HG03066 (cell line): ENCODE data around the gene KLF5.
"Not testable (repeated sequence)": the region's sequence is repeated elsewhere in the genome, so short reads cannot be mapped to it uniquely, and the experiment has no call there.

Experiments
- ATAC-seq: cut with Tn5 transposase; IDR thresholded peaks from one replicate; pipeline ENCODE4 v1.9.1; 2021; ENCODE audit warnings: low read depth; ENCODE audit not compliant: unreplicated experiment

The KLF5 gene

DNA sequence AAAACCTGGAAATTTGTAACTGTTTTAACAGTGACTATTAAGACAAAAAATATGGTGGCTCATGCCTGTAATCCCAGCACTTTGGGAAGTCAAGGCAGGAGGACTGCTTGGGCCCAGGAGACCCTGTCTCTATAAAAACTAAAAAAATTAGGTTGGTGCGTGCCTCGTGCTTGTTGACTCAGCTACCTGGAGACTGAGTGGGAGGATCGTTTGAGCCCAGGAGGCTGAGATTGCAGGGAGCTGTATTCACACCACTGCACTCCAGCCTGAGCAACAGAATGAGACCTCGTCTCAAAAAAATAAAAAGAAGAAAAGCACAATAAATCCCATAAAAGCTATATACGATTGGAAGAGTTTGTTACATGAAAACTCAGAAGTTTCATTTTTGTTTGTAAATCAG lies 23.7 kb downstream of the KLF5 start:
- ATAC-seq = no peak

DNA sequence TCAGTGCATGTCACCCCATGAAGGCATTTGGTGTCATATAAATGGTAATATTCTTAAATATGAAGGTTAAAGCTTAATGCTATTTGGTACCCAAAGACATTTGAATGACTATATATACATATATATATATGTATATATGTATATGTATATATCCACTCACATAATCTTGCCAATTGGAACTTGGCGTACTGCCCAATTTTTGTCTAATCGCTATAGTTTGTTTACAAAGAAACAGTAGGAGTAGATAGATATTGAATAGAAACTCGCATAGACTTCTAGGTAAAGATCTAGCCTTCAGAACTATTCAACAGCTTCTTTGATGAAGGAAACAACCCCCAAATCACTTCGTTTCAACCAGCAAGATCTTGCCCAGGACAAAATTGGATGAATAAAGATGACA lies 24.1 kb downstream of the KLF5 start:
- no peak for ATAC-seq

DNA sequence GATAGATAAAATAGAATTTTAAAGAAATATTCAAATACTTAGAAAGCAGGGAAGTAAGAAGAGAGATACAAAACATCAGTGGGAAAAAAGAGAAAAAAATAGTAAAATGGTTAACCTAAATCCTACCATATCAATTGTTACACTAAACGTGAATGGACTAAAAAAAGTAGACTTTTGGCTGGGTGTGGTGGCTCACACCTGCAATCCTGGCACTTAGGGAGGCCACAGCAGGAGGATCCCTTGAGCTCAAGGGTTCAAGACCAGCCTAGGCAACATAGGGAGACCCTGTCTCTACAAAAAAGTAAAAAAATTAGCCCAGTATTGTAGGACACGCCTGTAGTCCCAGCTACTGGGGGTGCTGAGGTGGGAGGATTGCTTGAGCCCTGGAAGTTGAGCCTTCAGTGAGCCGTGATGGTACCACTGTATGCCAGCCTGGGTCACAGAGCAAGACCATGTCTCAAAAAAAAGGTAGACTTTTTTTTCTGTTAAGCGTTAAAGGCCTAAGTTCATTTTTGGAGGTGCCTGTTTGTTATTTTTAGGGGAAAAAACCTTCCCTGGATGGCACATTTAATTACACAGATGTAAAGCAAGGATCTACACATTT lies 29.6 kb downstream of the KLF5 start:
- no peak for ATAC-seq

DNA sequence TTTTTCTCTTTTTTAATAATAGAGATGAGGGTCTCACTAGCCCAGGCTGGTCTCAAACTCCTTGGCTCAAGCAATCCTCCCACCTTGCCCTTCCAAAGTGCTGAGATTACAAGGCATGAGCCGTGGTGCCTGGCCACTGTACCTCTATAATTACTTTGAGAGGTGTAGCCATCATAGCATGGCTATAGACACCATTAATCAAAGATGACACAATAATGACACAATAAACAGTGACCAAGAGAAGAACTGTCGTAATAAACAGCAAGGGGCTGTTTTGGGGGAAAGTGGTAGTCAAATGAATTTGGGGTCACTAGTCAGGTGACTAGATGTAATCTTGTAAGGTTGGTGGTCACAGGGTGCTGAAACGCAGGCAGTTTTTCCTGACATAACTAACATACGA lies 30.4 kb downstream of the KLF5 start:
- ATAC-seq = no peak

DNA sequence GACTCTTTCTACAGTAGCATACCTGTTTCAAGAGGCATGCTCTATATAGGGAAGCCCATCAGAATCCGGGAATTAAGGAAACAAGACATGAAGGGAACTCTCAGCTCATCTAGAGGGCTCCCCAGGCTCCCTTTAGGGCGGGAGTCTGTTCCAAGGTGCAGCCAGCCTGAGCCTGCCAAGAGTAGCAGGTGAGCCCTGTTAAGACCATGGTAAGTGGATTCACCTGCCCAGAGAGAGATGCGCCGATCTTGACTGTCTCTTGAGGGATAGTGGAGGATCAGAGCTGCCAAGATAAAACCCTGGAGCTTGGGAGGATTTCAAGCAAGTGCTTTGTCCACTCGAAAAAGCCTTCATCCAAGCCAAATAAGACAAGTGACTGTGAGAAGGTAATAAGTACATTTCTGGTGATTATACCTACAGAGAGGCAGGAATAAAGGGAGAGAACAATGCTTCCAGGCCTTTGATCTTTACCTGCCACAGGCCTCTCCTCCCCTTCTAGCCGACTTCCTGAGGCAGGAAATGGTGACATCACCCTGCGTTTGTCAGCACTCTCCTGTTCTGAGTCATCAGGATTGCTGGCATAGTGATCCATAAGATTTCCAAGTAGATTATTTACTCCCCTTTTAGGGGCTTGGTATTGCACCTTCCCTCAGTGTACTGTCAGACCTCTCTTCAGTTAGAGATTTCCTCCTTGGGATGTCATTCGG lies 31.5 kb downstream of the KLF5 start:
- ATAC-seq = no peak

DNA sequence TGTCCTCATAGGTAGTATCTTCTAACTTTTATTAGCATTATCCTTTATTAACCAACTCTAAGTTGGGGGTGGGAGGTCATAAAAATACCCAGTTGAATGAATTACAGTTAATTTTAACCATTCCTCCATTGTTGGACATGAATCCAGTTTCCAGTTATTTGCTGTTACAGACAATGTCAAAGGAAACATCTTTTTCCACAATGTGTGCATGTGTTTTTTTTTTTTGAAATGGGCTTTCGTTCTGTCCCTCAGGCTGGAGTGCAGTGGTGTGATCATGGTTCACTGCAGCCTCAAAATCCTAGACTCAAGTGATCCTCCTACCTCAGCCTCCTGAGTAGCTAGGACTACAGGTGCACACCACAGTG lies 32.0 kb downstream of the KLF5 start:
- no peak for ATAC-seq

DNA sequence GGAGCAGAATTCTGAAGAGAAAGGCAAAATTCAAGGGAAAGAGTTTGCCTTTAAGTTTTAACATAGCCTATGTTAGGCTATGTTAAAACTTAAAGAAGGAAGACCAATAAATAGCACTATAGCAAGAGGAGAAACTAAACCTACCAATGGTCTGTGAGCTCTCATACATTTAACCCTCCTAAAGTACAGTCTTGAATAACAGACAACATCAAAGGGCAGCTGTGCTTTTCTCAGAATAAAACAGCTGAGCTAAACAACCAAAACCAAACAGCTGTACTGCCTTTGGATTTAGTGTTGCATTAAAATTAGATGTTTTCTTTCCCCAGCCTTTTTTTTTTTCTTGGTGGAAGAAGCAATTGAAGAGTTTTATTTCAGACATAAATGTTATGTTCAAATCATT lies 34.0 kb downstream of the KLF5 start:
- ATAC-seq = no peak

DNA sequence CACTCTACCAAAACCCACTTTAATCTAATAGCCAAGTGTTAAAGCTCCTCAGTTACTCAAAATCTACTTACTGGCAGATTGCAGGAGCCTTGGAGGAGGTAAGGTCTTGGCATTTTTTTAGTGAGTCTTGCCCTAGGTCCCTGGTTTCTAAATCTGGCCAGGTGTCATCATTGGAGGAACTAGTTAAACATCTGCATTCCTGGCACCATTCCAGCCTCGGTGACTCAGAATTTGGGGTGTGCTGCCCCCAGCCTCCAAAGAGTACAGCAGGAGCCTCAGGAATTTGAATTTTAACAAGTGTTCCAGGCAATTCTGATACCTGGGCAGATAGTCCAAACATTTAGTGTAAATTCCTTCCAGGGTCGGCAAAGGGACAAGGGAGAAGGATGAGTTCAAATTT lies 37.4 kb downstream of the KLF5 start:
- ATAC-seq = no peak

DNA sequence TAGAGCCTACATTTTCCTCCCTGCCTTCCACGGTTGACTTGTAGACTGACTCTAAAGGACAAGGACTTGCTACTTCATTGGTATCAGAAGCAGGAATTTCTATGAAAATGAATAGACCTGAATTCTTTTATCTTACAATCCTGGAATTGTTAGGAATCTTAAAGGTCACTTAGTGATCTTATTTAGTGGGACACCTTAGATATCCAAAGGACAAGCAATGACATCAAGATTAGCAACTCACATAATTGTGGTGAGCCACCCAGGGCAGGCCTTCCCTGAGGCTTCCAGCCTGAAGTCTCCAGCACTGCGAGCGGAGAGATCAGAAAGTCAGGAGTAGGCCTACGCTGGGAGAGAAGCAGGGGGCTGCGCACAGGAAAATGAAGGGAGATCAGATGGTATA lies 37.8 kb downstream of the KLF5 start:
- no peak for ATAC-seq

DNA sequence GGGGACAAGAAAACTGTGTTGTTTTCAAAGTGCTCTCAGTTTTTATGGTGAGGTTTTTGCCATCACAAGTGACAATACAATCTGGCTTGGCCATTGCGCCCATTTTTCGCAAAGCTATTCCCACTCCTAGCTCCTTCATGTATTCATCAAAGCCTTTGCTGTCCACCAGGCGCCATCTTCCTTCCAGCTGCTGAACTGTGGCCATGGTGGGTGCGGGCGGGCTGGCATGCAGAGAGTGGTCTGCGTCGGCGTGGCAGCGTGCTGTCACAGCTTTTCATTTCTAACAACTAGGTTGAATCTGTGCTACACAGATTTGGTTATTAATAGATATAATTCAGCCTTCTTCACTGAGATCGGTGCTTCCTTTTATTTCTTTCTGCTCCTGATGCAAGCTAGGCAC lies 42.0 kb downstream of the KLF5 start:
- not testable (repeated sequence) for ATAC-seq

DNA sequence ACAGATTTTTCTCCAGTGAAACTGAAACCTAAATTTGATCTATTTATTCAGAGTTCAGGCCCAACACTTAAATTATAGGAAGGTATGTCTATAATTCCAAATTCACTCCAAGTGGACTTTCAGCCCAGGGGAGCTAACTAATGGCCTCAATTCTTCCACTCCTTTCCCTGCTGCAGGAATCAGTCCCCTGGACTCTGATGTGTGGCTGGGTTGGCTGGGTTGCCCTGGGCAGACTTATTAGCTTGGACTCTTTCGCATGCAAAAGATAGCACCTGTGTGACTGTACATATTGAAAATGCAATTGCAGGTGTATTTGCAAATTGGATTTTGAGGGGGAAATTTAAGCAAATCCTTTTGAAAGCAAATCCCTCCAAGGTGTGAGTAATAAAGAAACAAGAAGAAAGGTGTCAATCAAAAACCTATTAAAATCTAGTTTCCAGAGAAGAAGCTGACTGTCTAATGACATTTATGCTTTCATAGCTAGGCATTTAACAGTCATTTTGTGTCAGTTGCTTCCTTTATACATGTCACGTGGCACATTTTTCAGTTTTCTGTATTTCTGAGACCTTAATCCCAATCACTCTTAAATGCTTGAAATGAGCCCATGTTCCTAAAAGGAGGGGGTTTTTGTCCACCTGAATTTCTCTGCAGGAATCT lies 42.7 kb downstream of the KLF5 start:
- ATAC-seq = no peak

DNA sequence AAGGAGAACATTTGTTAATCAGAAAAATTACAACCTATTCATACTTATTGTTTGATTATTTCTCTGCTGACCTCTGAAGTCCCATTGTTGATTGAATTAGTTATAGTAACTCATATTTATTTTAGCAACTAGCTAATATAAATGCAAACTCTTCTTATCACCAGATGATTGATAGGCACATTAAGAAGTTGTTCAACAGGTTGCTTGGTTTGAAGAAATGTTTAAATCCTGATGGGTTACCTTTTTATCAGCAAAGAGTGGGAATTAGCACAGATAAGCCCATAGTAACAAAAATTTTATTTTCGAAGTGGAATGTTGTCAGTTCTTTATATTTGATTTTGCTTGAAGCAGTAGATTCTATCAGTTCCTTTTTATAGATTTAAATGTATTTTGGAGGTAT lies 44.4 kb downstream of the KLF5 start:
- no peak for ATAC-seq

DNA sequence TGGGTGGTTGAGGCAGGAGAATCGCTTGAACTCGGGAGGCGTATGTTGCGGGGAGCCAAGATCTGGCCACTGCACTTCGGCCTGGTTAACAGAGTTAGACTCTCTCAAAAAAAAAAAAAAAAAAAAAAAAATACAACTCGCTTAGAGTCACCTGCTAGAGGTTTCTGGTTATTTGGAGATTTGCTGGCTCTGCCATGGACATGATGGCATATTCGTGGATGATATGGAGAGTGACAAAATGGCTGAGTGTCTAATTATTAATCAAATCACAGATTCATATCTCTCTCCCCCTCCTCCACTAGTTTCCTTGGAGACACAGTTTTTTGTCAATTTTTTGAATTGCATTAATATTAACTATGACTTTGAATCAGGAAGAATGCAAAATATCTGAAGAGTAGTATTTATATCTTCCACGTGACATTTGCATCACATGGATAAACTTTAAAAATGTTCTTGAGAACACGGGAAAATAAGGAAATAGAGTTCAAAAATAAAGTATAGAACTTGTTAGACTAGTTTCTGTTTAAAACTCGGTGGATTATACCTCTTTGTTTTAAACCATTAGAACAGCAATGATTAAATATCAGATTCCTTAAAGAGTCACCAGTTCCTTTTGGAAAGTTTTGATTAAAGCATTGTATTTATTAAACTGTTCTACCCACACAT lies 47.8 kb downstream of the KLF5 start:
- no peak for ATAC-seq

DNA sequence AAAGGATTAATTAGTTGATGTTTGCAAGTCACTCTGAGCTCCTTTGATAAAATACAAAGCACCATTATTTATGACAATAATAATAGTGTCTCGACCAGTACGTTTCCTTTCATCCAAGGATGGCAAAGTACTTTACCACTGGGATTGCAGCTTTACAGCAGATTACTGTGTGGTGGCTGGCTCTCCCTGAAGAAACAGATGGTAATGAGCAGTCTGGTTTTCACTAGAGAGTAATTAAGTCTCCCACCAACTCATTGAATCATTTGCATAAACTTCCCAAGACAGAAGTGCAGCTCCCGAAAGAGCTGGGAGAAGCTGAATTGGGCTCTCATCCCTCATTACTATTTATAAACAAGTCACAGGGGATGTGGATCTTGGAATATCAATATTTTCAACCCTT lies 48.7 kb downstream of the KLF5 start:
- ATAC-seq = no peak

DNA sequence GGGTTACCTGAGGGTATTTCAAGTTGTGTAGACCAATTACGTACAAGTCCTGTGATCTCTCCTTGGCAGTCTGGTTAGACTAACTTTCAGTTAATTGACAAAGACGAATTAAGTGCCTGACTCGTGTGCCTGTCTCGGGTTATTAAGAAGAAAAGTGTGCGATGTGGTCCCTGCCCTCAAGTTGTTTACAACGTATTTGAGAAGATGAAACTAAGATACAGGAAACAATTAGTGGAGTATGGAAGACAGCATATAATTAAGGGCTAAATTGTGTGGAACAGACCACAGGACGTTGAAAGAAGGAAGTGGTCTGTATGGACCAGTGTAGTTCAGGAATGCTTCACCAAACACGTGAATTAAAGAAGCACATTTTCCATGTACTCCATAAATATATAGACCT lies 49.2 kb downstream of the KLF5 start:
- no peak for ATAC-seq

DNA sequence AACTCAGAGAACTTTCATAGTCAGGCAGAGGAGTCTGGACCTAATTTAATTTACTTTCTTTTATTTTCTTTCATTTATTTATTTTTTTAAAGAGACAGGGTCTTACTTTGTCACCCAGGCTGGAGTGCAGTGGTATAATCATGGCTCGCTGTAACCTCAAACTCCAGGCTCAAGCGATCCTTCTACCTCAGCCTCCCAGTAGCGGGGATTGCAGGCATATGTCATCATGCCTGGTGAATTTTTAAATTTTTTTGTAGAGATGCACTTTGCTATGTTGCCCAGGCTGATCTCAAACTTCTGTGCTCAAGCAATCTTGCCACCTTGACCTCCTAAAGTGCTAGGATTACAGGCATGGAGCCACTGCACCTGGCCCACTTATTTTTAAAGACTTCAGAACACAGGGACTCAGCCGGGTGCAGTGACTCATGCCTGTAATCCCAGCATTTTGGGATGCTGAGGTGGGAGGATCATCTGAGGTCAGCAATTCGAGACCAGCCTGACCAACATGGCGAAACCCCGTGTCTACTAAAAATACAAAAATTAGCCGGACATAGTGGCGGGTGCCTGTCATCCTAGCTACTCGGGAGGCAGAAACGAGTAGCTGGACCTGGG lies 50.6 kb downstream of the KLF5 start:
- no peak for ATAC-seq

DNA sequence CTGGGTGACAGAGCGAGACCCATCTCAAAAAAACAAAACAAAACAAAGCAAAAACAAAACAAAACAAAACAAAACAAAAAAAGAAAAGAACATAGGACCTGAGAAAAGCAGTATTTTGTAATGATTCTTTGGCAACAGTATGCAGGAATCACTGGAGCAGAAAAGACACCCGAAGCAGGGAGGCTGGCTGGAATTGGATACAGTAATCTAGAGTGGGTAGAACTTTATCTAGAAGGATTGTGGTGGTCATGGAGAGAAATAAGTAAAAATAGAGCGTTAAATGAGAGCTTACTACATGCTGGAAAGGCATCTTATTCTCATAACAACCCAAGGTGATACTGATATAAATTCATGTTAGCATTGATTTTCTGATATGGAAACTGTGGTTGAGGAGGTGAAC lies 51.2 kb downstream of the KLF5 start:
- no peak for ATAC-seq

DNA sequence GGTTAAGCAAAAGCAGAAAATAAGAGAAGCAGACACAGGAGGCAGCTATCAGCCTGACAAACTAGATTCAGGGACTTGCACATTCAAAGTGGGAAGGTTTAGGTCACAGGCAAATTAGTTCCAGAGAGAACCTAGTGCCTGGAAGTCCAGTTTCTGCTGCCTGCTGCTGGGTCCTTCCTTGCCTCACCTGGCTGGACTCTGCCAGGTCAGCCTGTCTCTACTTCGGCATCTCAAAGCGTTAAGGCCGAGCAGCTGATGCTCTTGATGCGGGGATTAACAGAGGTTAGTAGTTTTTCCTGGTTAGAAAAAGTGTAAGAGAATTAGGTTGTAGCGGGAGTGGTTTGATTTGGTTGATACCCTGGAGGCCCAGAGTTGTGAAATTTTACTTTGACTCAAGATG lies 52.0 kb downstream of the KLF5 start:
- no peak for ATAC-seq

DNA sequence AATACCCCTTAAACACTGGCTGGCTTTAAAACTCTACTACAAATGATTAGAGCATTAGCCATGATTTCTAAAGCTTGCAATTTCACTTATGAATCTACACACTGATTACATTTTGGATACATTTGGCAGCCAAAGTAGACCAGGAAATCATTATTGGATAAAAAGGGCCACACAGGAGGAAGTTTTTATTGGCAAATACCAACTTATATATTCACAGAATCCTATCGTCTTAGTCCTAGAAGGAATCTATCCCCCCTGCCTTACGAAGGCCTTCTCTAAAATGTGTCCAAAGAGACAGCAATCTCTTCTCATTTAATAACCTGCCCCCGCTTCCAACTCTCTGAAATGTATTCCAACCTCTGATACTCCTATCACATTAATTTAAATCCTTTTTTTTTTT lies 52.5 kb downstream of the KLF5 start:
- no peak for ATAC-seq

DNA sequence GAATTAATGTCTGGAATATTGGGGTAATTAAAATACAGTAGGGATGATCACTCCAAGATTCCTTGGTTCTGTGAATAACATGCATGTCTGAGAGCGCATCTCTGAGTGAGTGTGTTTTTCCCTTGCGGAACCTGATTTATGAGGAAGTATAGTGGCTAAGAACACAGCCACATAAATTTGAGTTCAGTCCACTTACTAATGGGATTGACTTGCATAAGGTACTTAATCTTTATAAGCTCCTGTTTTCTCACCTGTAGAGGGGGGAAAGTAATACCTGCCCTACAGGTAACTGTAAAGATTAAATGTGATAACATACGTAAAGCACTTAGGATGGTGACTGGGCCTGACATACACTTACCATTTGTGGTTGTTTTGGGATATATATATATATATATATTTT lies 60.8 kb downstream of the KLF5 start:
- ATAC-seq = no peak
